ENCODE data around the gene MSL1.
"Not testable (repeated sequence)": the region's sequence is repeated elsewhere in the genome, so short reads cannot be mapped to it uniquely, and the experiment has no call there.

The MSL1 gene

GRCh38 chr17:40130352-40131042 is 8.7 kb downstream of the MSL1 start:
- DNase-seq: peak in 1 of 2 donors; percentile 65

GRCh38 chr17:40134184-40134583 is 12.4 kb downstream of the MSL1 start:
- no peak for DNase-seq

GRCh38 chr17:40135817-40136216 is 14.0 kb downstream of the MSL1 start:
- no peak for DNase-seq

GRCh38 chr17:40139566-40140058 is 17.8 kb downstream of the MSL1 start:
- no peak for DNase-seq

GRCh38 chr17:40143166-40143565 is 21.4 kb downstream of the MSL1 start:
- not testable (repeated sequence) for DNase-seq

- DNase-seq: no peak
These were observed 23.7 kb downstream of the MSL1 start for GRCh38 chr17:40145476-40145875.

- DNase-seq: no peak
These were observed 26.8 kb downstream of the MSL1 start for GRCh38 chr17:40148527-40148926.

GRCh38 chr17:40150276-40150675 is 28.5 kb downstream of the MSL1 start:
- DNase-seq: no peak

- no peak for DNase-seq
These were observed 29.7 kb downstream of the MSL1 start for GRCh38 chr17:40151414-40151963.

GRCh38 chr17:40153603-40154236 is 31.9 kb downstream of the MSL1 start:
- no peak for DNase-seq

GRCh38 chr17:40157973-40158372 is 36.2 kb downstream of the MSL1 start:
- DNase-seq: no peak

- no peak for DNase-seq
These were observed 36.8 kb downstream of the MSL1 start for GRCh38 chr17:40158438-40159013.

- no peak for DNase-seq
These were observed 37.7 kb downstream of the MSL1 start for GRCh38 chr17:40159456-40159855.

GRCh38 chr17:40167685-40168261 is 46.0 kb downstream of the MSL1 start:
- no peak for DNase-seq

GRCh38 chr17:40168262-40168832 is 46.6 kb downstream of the MSL1 start:
- DNase-seq: peak; percentile 62 to 77

GRCh38 chr17:40170325-40170724 is 48.6 kb downstream of the MSL1 start:
- no peak for DNase-seq

- no peak for DNase-seq
These were observed 50.0 kb downstream of the MSL1 start for GRCh38 chr17:40171750-40172149.

GRCh38 chr17:40173091-40173777 is 51.5 kb downstream of the MSL1 start:
- DNase-seq: no peak

GRCh38 chr17:40173778-40174135 is 52.0 kb downstream of the MSL1 start:
- no peak for DNase-seq

- DNase-seq: no peak
These were observed 52.7 kb downstream of the MSL1 start for GRCh38 chr17:40174514-40174913.

GRCh38 chr17:40175928-40176753 is 54.4 kb downstream of the MSL1 start:
- no peak for DNase-seq

GRCh38 chr17:40176754-40177110 is 55.0 kb downstream of the MSL1 start:
- DNase-seq: no peak
